Measurements from ENCODE around the gene CACNA1D.
"Not testable (repeated sequence)": the region's sequence is repeated elsewhere in the genome, so short reads cannot be mapped to it uniquely, and the experiment has no call there.

The CACNA1D gene

GRCh38 chr3:53464424-53464823, 30.0 kb upstream of the CACNA1D start:
- Histone ChIP-seq H2AFZ (ENCODE audit: low read depth, low read length, severe bottlenecking) (no peak overlapping the region), H3K9me2 (replicated peaks; ENCODE audit: insufficient read depth, low read length) (no peaks in the 10 kb centered on the region), H3K79me2 (ENCODE audit: insufficient read depth, low read length) (no peaks in the 10 kb centered on the region), H4K20me1 (ENCODE audit: low read depth, low read length) (no peaks in the 10 kb centered on the region), H3K4me2 (ENCODE audit: low read depth, low read length, poor library complexity, severe bottlenecking) (no peak overlapping the region), H3K4me3 (ENCODE audit: insufficient read depth, low read length, poor library complexity, severe bottlenecking) (no peak overlapping the region), H3K9me3 (ENCODE audit: insufficient read depth, low read length) (no peaks in the 10 kb centered on the region), H3K27me3 (ENCODE audit: low read length) (no peaks in the 10 kb centered on the region), H3K36me3 (ENCODE audit: low read length) (no peaks in the 10 kb centered on the region), H3F3A (ENCODE audit: insufficient read depth) (no peaks in the 10 kb centered on the region), H3K9ac (ENCODE audit: low read length) (no peak overlapping the region), H3K27ac (ENCODE audit: low read depth, low read length) (no peak overlapping the region)
- TF ChIP-seq CTCF (IDR thresholded peaks at IDR 0.05; ENCODE audit: insufficient read depth, low read length, poor library complexity, severe bottlenecking) (no peak), EZH2phosphoT487 (conservative IDR thresholded peaks at IDR 0.05; ENCODE audit: low read length) (no peak)

GRCh38 chr3:53469758-53470157, 24.7 kb upstream of the CACNA1D start:
- H3K9me2 ChIP-seq (replicated peaks; ENCODE audit: insufficient read depth, low read length); H3K4me3 ChIP-seq (ENCODE audit: insufficient read depth, low read length, poor library complexity, severe bottlenecking); H3K36me3 ChIP-seq (ENCODE audit: low read length); H3F3A ChIP-seq (ENCODE audit: insufficient read depth); H3K9me3 ChIP-seq (ENCODE audit: insufficient read depth, low read length); H3K9ac ChIP-seq (ENCODE audit: low read length); H3K4me2 ChIP-seq (ENCODE audit: low read depth, low read length, poor library complexity, severe bottlenecking); H4K20me1 ChIP-seq (ENCODE audit: low read depth, low read length); H3K79me2 ChIP-seq (ENCODE audit: insufficient read depth, low read length); H3K27me3 ChIP-seq (ENCODE audit: low read length); H3K27ac ChIP-seq (ENCODE audit: low read depth, low read length); H2AFZ ChIP-seq (ENCODE audit: low read depth, low read length, severe bottlenecking): not testable (repeated sequence)

GRCh38 chr3:53473422-53473821, 21.0 kb upstream of the CACNA1D start:
- no peak overlapping the region for H3K4me2 ChIP-seq (ENCODE audit: low read depth, low read length, poor library complexity, severe bottlenecking)

GRCh38 chr3:53476372-53476771, 18.0 kb upstream of the CACNA1D start:
- not testable (repeated sequence) for H3K79me2 ChIP-seq (ENCODE audit: insufficient read depth, low read length); H3K9me2 ChIP-seq (replicated peaks; ENCODE audit: insufficient read depth, low read length); H2AFZ ChIP-seq (ENCODE audit: low read depth, low read length, severe bottlenecking)

More at GRCh38 chr3:53473422-53473821, 21.0 kb upstream of the CACNA1D start:
- H3K79me2 ChIP-seq (ENCODE audit: insufficient read depth, low read length) = no peaks in the 10 kb centered on the region
- no peak overlapping the region for H3K27ac ChIP-seq (ENCODE audit: low read depth, low read length)
- no peak overlapping the region for H3K4me3 ChIP-seq (ENCODE audit: insufficient read depth, low read length, poor library complexity, severe bottlenecking)
- no peaks in the 10 kb centered on the region for H3K36me3 ChIP-seq (ENCODE audit: low read length)
- no peaks in the 10 kb centered on the region for H3F3A ChIP-seq (ENCODE audit: insufficient read depth)
- H3K9me2 ChIP-seq (replicated peaks; ENCODE audit: insufficient read depth, low read length) = no peaks in the 10 kb centered on the region
- H3K9ac ChIP-seq (ENCODE audit: low read length) = no peak overlapping the region
- no peaks in the 10 kb centered on the region for H3K9me3 ChIP-seq (ENCODE audit: insufficient read depth, low read length)
- no peaks in the 10 kb centered on the region for H3K27me3 ChIP-seq (ENCODE audit: low read length)
- TF ChIP-seq CTCF (IDR thresholded peaks at IDR 0.05; ENCODE audit: insufficient read depth, low read length, poor library complexity, severe bottlenecking) (no peak), EZH2phosphoT487 (conservative IDR thresholded peaks at IDR 0.05; ENCODE audit: low read length) (no peak)
- H2AFZ ChIP-seq (ENCODE audit: low read depth, low read length, severe bottlenecking) = no peak overlapping the region
- H4K20me1 ChIP-seq (ENCODE audit: low read depth, low read length) = no peaks in the 10 kb centered on the region

GRCh38 chr3:53477689-53478088, 16.7 kb upstream of the CACNA1D start:
- not testable (repeated sequence) for H4K20me1 ChIP-seq (ENCODE audit: low read depth, low read length); H3K27me3 ChIP-seq (ENCODE audit: low read length); H3K9ac ChIP-seq (ENCODE audit: low read length); H3K4me3 ChIP-seq (ENCODE audit: insufficient read depth, low read length, poor library complexity, severe bottlenecking); H3K9me3 ChIP-seq (ENCODE audit: insufficient read depth, low read length); H3K36me3 ChIP-seq (ENCODE audit: low read length); H2AFZ ChIP-seq (ENCODE audit: low read depth, low read length, severe bottlenecking); H3K4me2 ChIP-seq (ENCODE audit: low read depth, low read length, poor library complexity, severe bottlenecking); H3K27ac ChIP-seq (ENCODE audit: low read depth, low read length); H3K79me2 ChIP-seq (ENCODE audit: insufficient read depth, low read length); H3K9me2 ChIP-seq (replicated peaks; ENCODE audit: insufficient read depth, low read length); H3F3A ChIP-seq (ENCODE audit: insufficient read depth)

More at GRCh38 chr3:53476372-53476771, 18.0 kb upstream of the CACNA1D start:
- H3K4me2 ChIP-seq (ENCODE audit: low read depth, low read length, poor library complexity, severe bottlenecking); H3K27ac ChIP-seq (ENCODE audit: low read depth, low read length); H3F3A ChIP-seq (ENCODE audit: insufficient read depth); H3K9ac ChIP-seq (ENCODE audit: low read length); H3K27me3 ChIP-seq (ENCODE audit: low read length); H3K4me3 ChIP-seq (ENCODE audit: insufficient read depth, low read length, poor library complexity, severe bottlenecking); H4K20me1 ChIP-seq (ENCODE audit: low read depth, low read length); H3K9me3 ChIP-seq (ENCODE audit: insufficient read depth, low read length); H3K36me3 ChIP-seq (ENCODE audit: low read length): not testable (repeated sequence)

Data from SU-DHL-6 (cell line).